Activated naive CD4-positive, alpha-beta T cell treated with anti-CD3 and anti-CD28 coated beads, Interleukin-2, amount 50 U/mL, for 24 hours (primary cell): Measurements from ENCODE around the gene ALG10B.
A peak's percentile ranks its signal among the peaks of the same experiment; 100 is the strongest.
"Not testable (repeated sequence)": the region's sequence is repeated elsewhere in the genome, so short reads cannot be mapped to it uniquely, and the experiment has no call there.

Experiments used
- H3K27ac Mint-ChIP-seq: one replicate; pipeline ENCODE4 v1.8.0; 2021; ENCODE audit warnings: mild to moderate bottlenecking, mixed read lengths
- H3K27me3 Mint-ChIP-seq: one replicate; pipeline ENCODE4 v1.8.0; 2021; ENCODE audit warnings: mixed read lengths
- H3K36me3 Mint-ChIP-seq: one replicate; pipeline ENCODE4 v1.8.0; 2021; ENCODE audit warnings: mixed read lengths
- H3K4me1 Mint-ChIP-seq: one replicate; pipeline ENCODE4 v1.8.0; 2021; ENCODE audit warnings: mixed read lengths
- H3K4me3 Mint-ChIP-seq: one replicate; pipeline ENCODE4 v1.8.0; 2021; ENCODE audit warnings: mild to moderate bottlenecking, mixed read lengths
- H3K9me3 Mint-ChIP-seq: one replicate; pipeline ENCODE4 v1.8.0; 2021; ENCODE audit warnings: mixed read lengths

The ALG10B gene, protein sequence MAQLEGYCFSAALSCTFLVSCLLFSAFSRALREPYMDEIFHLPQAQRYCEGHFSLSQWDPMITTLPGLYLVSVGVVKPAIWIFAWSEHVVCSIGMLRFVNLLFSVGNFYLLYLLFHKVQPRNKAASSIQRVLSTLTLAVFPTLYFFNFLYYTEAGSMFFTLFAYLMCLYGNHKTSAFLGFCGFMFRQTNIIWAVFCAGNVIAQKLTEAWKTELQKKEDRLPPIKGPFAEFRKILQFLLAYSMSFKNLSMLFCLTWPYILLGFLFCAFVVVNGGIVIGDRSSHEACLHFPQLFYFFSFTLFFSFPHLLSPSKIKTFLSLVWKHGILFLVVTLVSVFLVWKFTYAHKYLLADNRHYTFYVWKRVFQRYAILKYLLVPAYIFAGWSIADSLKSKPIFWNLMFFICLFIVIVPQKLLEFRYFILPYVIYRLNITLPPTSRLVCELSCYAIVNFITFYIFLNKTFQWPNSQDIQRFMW

DNA sequence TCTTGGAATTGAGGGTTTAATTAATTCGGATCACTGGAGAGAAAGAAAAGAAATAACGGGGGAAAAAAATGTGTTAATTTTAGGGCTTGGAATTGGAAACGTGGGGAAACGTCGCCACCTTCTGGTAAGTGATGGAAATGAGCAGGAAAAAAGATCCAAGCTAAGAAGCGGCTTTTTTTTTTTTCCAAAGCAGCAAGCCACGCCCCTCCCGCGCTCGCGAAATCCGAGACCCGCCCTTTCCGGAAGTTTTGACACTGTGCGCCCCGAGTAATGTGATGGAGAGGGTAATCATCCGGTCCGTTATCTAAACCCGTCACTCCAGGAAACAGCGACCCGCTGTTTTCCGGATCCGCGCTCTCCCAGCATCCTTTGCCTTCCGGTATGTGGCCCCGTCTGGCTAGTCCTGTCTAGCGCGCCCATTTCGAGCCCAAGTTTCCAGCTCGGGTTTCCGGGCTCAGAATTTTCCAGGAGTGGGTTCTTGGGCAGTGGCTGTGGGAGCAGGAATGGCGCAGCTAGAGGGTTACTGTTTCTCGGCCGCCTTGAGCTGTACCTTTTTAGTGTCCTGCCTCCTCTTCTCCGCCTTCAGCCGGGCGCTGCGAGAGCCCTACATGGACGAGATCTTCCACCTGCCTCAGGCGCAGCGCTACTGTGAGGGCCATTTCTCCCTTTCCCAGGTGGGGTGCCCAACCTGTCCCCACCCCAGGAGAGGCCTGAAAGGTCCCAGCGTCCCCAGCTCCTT is at the start of gene ALG10B:
ALG10B (plus strand) TSS at position 384 of the 739 bp plus-strand sequence; CDS start at position 504, 120 bp downstream.
- Mint-ChIP-seq H3K27me3 (no peaks in the 10 kb centered on the region), H3K4me1 (peaks cover 34% of the 10 kb centered on the region), H3K9me3 (no peaks in the 10 kb centered on the region), H3K27ac (peak within 1 kb of the TSS; percentile 98), H3K4me3 (peak within 1 kb of the TSS; percentile 96), H3K36me3 (peaks cover 6% of the 10 kb centered on the region)

DNA sequence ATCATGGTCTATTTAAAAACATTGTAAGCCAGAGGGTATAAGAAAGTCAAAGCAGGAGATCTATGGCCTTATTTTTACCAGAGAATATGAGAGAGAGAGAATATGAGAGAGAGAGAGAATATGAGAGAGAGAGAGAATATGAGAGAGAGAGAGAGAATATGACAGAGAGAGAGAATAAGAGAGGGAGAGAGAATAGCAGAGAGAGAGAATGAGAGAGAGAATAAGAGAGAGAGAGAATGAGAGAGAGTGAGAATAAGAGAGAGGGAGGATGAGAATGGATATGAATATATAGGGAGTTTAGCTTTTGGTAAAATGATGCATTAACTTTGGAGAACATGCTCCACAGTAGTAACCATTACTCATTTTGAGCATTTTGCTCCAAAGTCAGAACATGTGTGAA is 48.0 kb upstream of the ALG10B start:
- Mint-ChIP-seq H3K4me1 (no peaks in the 10 kb centered on the region), H3K9me3 (peaks cover 4% of the 10 kb centered on the region), H3K36me3 (no peaks in the 10 kb centered on the region), H3K27me3 (peaks cover 2% of the 10 kb centered on the region), H3K4me3 (no peak overlapping the region), H3K27ac (no peak overlapping the region)

DNA sequence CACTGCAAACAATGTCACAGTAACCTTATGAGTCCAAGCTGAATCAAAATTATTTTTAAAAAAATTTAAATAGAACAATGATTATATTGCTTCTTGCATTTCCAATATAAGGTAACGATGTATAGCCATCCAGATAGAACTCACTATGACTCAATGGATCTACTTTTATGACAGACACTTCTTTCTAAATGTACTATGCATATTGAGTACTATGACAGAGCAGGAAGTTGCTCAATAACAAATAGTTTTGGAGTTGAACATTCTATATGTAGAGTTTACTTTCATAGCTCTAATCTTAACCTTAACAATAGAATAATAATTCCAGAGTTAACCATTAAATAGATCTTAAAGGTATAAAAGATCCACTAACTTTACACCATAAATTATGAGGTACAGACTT is 46.7 kb upstream of the ALG10B start:
- Mint-ChIP-seq H3K9me3 (peaks cover 4% of the 10 kb centered on the region), H3K4me3 (no peak overlapping the region), H3K27ac (no peak overlapping the region)

DNA sequence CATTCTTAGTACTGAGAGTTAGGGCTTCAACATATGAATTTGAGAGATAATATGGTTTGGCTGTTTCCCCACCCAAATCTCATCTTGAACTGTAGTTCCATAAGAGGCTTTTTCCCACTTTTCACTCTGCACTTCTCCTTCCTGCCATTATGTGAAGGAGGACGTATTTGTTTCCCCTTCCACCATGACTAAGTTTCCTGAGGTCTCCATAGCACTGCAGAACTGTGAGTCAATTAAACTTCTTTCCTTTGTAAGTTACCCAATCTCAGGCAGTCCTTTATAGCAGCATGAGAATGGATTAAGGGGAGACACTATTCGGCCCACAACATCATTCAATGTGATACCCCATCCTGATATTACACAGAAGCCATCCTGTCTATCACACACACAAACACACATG is 36.8 kb upstream of the ALG10B start:
- H3K4me3 Mint-ChIP-seq: no peak overlapping the region

More for the DNA sequence above, 46.7 kb upstream of the ALG10B start:
- H3K4me1 Mint-ChIP-seq: no peaks in the 10 kb centered on the region
- H3K27me3 Mint-ChIP-seq: peaks cover 2% of the 10 kb centered on the region
- H3K36me3 Mint-ChIP-seq: no peaks in the 10 kb centered on the region

DNA sequence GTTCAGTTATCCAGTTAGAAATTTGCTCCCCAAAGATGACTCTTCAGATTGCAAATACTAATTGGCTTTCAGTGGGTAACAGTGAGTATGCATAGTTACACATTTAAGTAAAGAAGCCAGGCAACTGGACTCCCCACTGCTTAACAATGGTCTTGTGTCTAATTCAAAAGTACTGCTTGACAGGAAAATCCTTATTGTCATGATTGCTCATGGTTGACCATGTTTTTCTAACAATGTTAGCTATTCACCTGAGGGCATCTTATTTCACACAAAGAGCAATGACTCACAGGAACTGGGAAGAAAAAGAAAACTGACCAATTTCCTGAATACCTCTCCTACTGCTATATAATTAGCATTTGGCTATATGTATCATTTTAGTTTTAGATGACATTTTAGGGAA is 33.7 kb upstream of the ALG10B start:
- H3K27me3 Mint-ChIP-seq: no peaks in the 10 kb centered on the region
- H3K4me3 Mint-ChIP-seq: no peak overlapping the region
- peaks cover 4% of the 10 kb centered on the region for H3K9me3 Mint-ChIP-seq
- no peaks in the 10 kb centered on the region for H3K4me1 Mint-ChIP-seq
- no peak overlapping the region for H3K27ac Mint-ChIP-seq
- H3K36me3 Mint-ChIP-seq: no peaks in the 10 kb centered on the region

More for the DNA sequence above, 36.8 kb upstream of the ALG10B start:
- H3K4me1 Mint-ChIP-seq: no peaks in the 10 kb centered on the region
- no peaks in the 10 kb centered on the region for H3K36me3 Mint-ChIP-seq
- no peak overlapping the region for H3K27ac Mint-ChIP-seq
- H3K27me3 Mint-ChIP-seq: no peaks in the 10 kb centered on the region
- peaks cover 5% of the 10 kb centered on the region for H3K9me3 Mint-ChIP-seq

DNA sequence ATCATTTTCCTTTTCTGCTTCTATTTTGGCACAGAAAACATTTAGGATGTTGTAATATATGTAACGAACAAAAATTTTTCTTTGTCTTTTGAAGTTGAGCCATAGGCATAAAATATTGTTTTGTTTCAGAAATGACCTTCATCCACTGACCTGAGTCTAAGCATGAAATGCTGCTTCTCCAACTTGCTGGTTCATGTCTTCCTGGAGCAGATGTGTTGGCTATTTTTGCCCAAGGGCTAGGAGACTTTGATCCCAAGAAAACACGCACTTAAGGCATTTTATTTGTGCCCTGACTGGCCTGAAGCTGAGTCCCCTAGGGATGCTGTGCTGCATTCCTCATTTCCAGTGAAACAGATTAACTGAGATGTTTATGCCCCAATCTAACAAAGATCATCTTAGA is 27.2 kb upstream of the ALG10B start:
- H3K9me3 Mint-ChIP-seq: no peaks in the 10 kb centered on the region
- H3K27me3 Mint-ChIP-seq: peaks cover 8% of the 10 kb centered on the region
- no peak overlapping the region for H3K27ac Mint-ChIP-seq
- H3K4me1 Mint-ChIP-seq: no peaks in the 10 kb centered on the region
- H3K4me3 Mint-ChIP-seq: no peak overlapping the region
- H3K36me3 Mint-ChIP-seq: no peaks in the 10 kb centered on the region

DNA sequence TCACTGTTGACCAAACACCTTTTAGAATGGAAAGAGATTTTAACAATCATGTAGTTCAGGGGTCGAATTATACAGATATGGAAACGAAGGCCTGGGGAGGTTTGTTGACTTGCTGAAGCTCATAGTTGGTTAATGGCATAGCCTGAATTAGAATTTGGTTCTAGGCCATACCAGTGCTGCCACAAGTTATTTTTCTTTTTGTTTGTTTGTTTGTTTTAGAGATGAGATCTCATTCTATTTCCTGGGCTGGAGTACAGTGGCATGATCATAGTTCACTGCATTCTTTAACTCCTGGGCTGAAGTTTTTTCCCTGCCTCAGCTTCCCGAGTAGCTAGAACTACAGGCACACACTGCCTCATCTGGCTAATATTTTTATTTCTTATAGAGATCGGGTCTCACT is 25.4 kb upstream of the ALG10B start:
- Mint-ChIP-seq H3K4me1 (no peaks in the 10 kb centered on the region), H3K27ac (no peak overlapping the region), H3K4me3 (no peak overlapping the region), H3K9me3 (no peaks in the 10 kb centered on the region), H3K36me3 (no peaks in the 10 kb centered on the region), H3K27me3 (peaks cover 11% of the 10 kb centered on the region)

DNA sequence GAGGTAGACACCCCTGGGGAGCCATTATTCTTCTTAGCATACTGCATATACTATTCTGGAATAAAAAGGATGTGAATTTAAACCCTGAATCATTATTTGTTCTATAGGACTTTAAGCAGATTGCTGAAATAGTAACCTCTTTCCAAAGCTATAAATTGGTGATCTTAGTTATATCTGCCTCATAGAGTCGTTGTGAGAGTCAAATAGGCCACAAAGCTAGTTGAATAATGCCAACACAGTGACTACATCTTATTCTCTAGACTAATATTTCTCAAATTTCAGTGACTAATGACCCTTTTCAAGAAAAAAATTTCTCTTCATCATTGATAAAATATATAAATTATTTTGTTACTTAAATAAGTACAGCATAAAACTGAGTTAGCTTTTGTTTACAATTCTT is 13.6 kb upstream of the ALG10B start:
- H3K36me3 Mint-ChIP-seq, H3K27ac Mint-ChIP-seq, H3K4me1 Mint-ChIP-seq, H3K9me3 Mint-ChIP-seq, H3K4me3 Mint-ChIP-seq: not testable (repeated sequence)
- H3K27me3 Mint-ChIP-seq: peaks cover 11% of the 10 kb centered on the region

DNA sequence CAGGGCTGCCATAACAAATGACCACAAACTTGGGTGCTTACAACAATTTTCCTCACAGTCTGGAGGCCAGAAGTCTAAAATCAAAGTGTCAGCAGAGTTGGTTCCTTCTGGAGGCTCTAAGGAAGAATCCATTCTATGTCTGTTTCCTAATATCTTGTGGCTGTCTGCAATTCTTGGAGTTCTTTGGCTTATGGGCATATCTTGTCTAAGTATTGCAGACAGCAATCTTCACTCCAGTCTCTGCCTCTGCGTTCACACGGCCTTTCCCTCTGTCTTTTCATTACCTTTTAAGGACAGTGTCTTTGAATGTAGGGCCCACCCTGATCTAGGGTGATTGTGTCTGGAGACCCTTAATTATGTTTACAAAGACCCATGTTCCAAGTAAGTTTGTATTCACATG is 5.4 kb downstream of the ALG10B start:
- not testable (repeated sequence) for H3K4me3 Mint-ChIP-seq
- H3K4me1 Mint-ChIP-seq: peaks cover 34% of the 10 kb centered on the region

DNA sequence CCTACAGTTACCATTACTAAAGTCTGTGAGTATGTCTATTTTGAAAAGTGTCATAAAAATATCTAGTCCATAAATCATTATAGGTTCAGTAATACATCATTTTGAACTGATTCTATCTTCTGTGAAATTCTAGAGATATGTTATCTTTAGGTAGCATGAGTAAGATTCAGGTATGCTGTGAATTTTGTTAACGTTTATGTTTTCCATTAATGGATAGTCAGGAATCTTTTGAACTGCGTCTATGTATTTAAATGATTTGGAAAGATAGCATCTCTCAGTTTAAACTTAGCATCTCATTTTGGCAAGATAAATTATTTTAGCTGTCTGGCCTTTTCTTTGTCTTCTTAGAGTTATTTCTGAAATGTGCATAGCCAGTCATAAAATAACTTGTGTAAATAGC is 8.3 kb downstream of the ALG10B start:
- Mint-ChIP-seq H3K27me3 (no peaks in the 10 kb centered on the region), H3K4me3 (no peak overlapping the region), H3K4me1 (peaks cover 12% of the 10 kb centered on the region), H3K36me3 (peaks cover 1% of the 10 kb centered on the region), H3K9me3 (no peaks in the 10 kb centered on the region), H3K27ac (no peak overlapping the region)

More for the DNA sequence above, 5.4 kb downstream of the ALG10B start:
- not testable (repeated sequence) for H3K27me3 Mint-ChIP-seq, H3K36me3 Mint-ChIP-seq, H3K9me3 Mint-ChIP-seq
- peak overlapping the region; percentile 65 for H3K27ac Mint-ChIP-seq

DNA sequence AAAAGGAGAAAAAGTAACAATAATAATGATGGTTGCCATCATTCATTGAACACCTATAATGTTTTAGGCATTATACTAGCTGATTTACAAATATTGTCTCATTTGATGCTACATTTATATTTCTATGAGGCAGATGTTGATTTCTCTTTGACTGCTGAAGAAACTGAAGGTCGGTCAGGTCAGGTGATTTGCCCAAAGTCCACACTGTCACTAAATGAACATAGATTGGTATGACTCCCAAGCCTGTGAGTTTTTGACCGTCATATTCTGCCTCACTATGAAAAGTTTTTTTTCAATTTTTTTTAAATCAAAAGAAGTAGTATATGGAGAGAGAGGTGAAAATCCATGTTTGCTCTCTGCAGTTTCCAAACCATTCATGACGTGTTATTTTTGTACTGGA is 10.8 kb downstream of the ALG10B start:
- Mint-ChIP-seq H3K9me3 (no peaks in the 10 kb centered on the region), H3K4me1 (peaks cover 4% of the 10 kb centered on the region), H3K27ac (no peak overlapping the region), H3K27me3 (no peaks in the 10 kb centered on the region), H3K4me3 (no peak overlapping the region), H3K36me3 (no peaks in the 10 kb centered on the region)

DNA sequence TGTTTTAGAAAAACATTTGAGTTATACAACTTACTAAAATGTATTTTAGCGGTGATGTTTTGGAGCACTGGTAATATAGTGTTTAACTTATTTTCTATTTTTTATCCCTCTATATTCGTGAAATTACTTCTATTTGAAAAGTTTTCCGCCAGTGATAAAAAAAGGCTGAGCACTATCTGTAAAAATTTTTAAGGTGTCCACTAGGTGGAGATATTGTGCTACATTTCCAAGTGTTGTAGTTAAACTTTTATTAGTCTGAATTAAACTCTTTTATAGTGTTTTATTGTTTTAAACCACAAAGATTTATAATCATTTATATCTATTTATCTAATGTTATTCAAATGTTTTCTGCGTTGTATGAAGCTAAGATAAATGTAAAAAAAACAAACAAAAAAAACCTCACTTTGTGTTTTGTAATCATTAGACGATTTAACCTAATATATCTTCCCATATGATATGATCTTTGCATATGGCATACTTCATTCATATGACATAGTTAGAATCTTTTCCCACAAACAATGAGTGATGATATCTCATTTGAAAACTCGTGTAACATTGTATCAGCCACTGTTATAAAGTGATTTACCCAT is 11.8 kb downstream of the ALG10B start:
- H3K4me3 Mint-ChIP-seq: no peak overlapping the region
- no peak overlapping the region for H3K27ac Mint-ChIP-seq
- H3K9me3 Mint-ChIP-seq: no peaks in the 10 kb centered on the region
- H3K36me3 Mint-ChIP-seq: no peaks in the 10 kb centered on the region
- peaks cover 2% of the 10 kb centered on the region for H3K4me1 Mint-ChIP-seq
- H3K27me3 Mint-ChIP-seq: no peaks in the 10 kb centered on the region

DNA sequence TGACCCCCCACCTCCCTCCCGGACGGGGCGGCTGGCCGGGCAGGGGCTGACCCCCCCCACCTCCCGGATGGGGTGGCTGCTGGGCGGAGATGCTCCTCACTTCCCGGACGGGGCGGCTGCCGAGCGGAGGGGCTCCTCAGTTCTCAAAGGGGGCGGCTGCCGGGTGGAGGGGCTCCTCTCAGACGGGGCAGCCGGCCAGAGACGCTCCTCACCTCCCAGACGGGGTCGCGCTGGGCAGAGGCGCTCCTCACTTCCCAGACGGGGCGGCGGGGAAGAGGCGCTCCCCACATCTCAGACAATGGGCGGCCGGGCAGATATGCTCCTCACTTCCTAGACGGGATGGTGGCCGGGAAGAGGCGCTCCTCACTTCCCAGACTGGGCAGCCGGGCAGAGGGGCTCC is 13.8 kb downstream of the ALG10B start:
- not testable (repeated sequence) for H3K36me3 Mint-ChIP-seq, H3K9me3 Mint-ChIP-seq

DNA sequence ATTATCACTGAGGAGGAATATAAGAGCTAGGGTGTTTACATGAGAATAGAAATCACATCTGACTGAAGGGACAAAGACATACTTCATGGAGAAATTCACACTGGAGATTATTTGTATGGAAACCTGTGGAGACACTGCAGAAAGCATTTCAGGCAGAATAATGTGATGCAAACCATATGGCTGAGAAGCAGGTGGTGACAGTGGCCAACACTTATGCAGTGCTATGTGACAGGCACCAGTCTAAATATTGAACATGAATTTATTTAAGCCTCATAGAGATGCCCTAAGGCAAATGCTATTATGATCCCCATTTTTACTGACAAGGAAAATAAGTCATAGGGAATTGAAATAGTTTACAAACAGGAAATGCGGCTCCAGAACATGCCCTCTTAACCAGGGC is 16.2 kb downstream of the ALG10B start:
- no peak overlapping the region for H3K27ac Mint-ChIP-seq
- H3K27me3 Mint-ChIP-seq: no peaks in the 10 kb centered on the region

More for the DNA sequence above, 13.8 kb downstream of the ALG10B start:
- H3K27ac Mint-ChIP-seq, H3K27me3 Mint-ChIP-seq, H3K4me3 Mint-ChIP-seq, H3K4me1 Mint-ChIP-seq: not testable (repeated sequence)

DNA sequence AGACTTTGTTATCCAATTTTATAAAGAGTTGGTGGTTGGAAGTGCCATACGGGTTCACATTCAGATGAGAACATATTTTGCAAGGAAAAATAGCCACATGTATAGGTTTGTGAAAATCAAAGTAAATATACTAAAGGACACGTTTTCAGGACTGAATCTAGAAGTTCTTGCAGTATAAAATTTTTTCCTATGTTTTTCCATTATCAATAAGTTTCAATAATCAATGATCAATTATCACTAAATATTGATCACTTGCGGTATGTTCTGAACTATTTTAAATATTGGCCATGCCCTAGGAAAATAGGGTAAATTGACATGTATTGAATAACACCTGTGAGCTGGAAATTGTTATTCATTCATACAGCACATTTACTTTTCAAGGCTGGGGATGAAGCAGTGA is 25.9 kb downstream of the ALG10B start:
- no peaks in the 10 kb centered on the region for H3K4me1 Mint-ChIP-seq
- H3K9me3 Mint-ChIP-seq: no peaks in the 10 kb centered on the region
- no peak overlapping the region for H3K4me3 Mint-ChIP-seq
- H3K36me3 Mint-ChIP-seq: no peaks in the 10 kb centered on the region
- H3K27ac Mint-ChIP-seq: no peak overlapping the region
- H3K27me3 Mint-ChIP-seq: peaks cover 3% of the 10 kb centered on the region

More for the DNA sequence above, 16.2 kb downstream of the ALG10B start:
- Mint-ChIP-seq H3K9me3 (no peaks in the 10 kb centered on the region), H3K4me1 (no peaks in the 10 kb centered on the region), H3K4me3 (no peak overlapping the region), H3K36me3 (no peaks in the 10 kb centered on the region)

DNA sequence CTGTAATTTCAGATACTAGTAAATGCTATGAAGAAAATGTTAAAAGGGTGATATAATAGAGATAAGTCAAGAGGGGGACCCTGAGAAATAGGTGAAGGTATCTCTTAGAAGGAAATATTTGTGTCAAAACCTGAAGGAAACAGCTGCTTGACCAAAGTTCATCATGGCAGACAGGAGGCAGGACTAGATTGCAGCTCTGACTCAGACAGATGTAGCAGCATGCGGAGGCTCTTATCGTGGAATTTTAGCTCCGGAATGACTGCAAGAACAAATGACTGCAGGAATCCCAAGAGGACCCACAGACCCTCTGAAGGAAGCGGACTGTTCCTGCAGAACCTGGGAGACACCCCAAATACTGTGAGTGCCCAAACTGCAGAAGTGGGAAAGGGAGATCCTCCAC is 26.7 kb downstream of the ALG10B start:
- not testable (repeated sequence) for H3K4me3 Mint-ChIP-seq, H3K9me3 Mint-ChIP-seq, H3K27me3 Mint-ChIP-seq, H3K36me3 Mint-ChIP-seq, H3K27ac Mint-ChIP-seq, H3K4me1 Mint-ChIP-seq
